Loucy (cell line): ENCODE measurements around the gene KRTAP22-1.

Experiments
- CTCF ChIP-seq: fragments of 200-600 bp; sonication (generic); conservative IDR thresholded peaks from 2 replicates; pipeline ENCODE4 v1.5.1; 2014; ENCODE audit warnings: mild to moderate bottlenecking, antibody characterized with exemption, low read length
- EZH2phosphoT487 ChIP-seq: fragments of 200-600 bp; IDR thresholded peaks from 2 replicates; pipeline ENCODE4 v1.6.1; 2018; ENCODE audit warnings: antibody characterized with exemption, mild to moderate bottlenecking, moderate library complexity, borderline replicate concordance

GRCh38 chr21:30580132-30580531, 20.8 kb upstream of the KRTAP22-1 start:
- TF ChIP-seq CTCF (no peak), EZH2phosphoT487 (no peak)
